Peyer's patch (tissue), 4 donors: ENCODE results near the gene CHTF18. TPM values are rescaled to one million over a fixed set of nuclear protein-coding genes. Genes with fewer than 3 reads are reported as not detected.
A peak's percentile ranks its signal among the peaks of the same experiment; 100 is the strongest.
"Not testable (repeated sequence)": the region's sequence is repeated elsewhere in the genome, so short reads cannot be mapped to it uniquely, and the experiment has no call there.

Experiments used
- DNase-seq, 3 donors: peaks; one replicate each; pipeline ENCODE4 v3.0.0-alpha.2; 2017 to 2019
- H3K27ac ChIP-seq, 4 donors: fragments of 200-600 bp; sonication (generic); one replicate each; pipeline ENCODE4 v1.5.1; 2016 to 2019
- H3K27me3 ChIP-seq, 2 donors: fragments of 200-600 bp; sonication (generic); one replicate each; pipeline ENCODE4 v1.5.1; 2019
- H3K36me3 ChIP-seq, 3 donors: fragments of 200-600 bp; sonication (generic); one replicate each; pipeline ENCODE4 v1.5.1; 2016 to 2019
- H3K4me1 ChIP-seq, 4 donors: fragments of 200-600 bp; sonication (generic); one replicate each; pipeline ENCODE4 v1.5.1; 2016 to 2019
- H3K4me3 ChIP-seq, 4 donors: fragments of 200-600 bp; sonication (generic); 1 replicate in 3 of 4; 2 replicates in 1 of 4; pipeline ENCODE4 v1.5.1; 2016 to 2019; ENCODE audit warnings: mild to moderate bottlenecking in 1 of 4
- H3K9me3 ChIP-seq, 4 donors: fragments of 200-600 bp; sonication (generic); one replicate each; pipeline ENCODE4 v1.5.1; 2016 to 2019; ENCODE audit warnings: mild to moderate bottlenecking in 1 of 4
- CTCF ChIP-seq, 6 experiments: fragments of 450-650 bp in 4 of 6; fragments of 200-600 bp in 2 of 6; sonication (generic) in 1 of 6; IDR thresholded peaks; one replicate each; pipeline ENCODE4 v1.5.1; 2017 to 2019; ENCODE audit warnings: antibody characterized with exemption in 6 of 6, mild to moderate bottlenecking in 3 of 6, moderate library complexity in 1 of 6
- POLR2A ChIP-seq, 2 donors: fragments of 450-650 bp; IDR thresholded peaks; one replicate each; pipeline ENCODE4 v1.5.1; 2017; ENCODE audit warnings: antibody characterized with exemption in 2 of 2, mild to moderate bottlenecking in 2 of 2, moderate library complexity in 2 of 2
- total RNA-seq, 4 donors: library from RNA; depleted of rRNA; stranded (reverse); fragments of >200 nt; gene quantifications; one replicate each; pipeline ENCODE4 v1.1.0, GENCODE V29; 2016

CHTF18 gene
- total RNA-seq = 10 to 100 TPM; 12.1 to 91.6 (median 19.0) TPM

GRCh38 chr16:788399-789126 lies at the start of gene CHTF18:
TSS of gene CHTF18 (plus strand) at chr16:788620. CDS start at chr16:788685, 65 bp downstream.
- H3K27me3 ChIP-seq = no peaks in the 10 kb centered on the region
- peak; percentile 87 to 97 (median 96) for DNase-seq
- H3K4me3 ChIP-seq = peak within 1 kb of the TSS; percentile 97 to 100 (median 99)
- H3K27ac ChIP-seq = peak within 1 kb of the TSS; percentile 59 to 86 (median 78)
- H3K4me1 ChIP-seq = peaks cover 0 to 20% (median 16%) of the 10 kb centered on the region in 4 donors
- no peaks in the 10 kb centered on the region for H3K9me3 ChIP-seq
- peaks cover 0 to 9% (median 0%) of the 10 kb centered on the region in 3 donors for H3K36me3 ChIP-seq
- TF ChIP-seq CTCF (IDR thresholded peaks at IDR 0.05) (no peak), POLR2A (IDR thresholded peaks at IDR 0.05) (no peak)

DNA sequence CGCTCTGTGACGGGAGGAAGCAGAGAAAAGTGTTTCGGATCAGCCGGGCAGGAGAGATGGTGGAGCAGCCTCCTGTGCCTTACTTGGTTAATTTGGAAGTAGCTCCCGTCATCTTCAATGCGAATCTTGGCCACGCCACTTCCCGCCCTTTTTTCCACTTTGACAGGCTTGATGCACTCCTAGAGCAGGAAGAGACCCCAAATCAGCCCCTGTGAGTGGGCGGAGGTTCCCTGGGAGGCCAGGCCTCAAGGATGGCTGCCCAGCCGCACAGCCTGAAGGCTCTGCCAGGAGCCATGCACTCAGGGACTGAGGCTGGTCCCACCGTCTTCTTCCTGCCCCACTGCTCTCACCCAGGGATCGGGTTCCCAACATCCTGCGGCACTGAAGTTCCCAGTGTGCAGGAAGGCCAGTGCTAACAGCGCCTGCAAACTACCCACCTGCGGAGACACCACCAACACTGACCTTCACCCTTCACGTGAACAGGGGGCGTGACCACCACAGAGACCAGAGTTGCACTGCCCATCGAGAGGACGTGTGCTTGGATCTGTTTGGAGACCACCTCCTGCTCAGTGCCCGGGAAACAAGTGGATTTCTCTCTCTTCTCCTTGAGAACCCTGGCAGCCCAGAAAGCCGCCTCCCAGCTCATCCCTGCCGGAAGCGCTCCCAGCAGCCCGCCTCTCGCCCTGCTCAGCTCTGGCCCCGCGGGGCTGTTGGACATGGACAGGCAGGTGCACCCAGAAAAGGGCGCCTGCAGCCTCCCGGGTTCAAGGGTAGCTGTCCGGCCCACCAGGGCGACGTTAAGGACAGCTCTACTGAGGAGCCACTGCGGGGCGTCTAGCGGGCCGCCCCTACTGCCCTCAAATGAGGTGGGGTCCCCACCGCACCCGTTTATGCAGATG lies 48.6 kb upstream of the CHTF18 start:
- Histone ChIP-seq H3K27me3 (no peaks in the 10 kb centered on the region), H3K4me3 (peak overlapping the region; percentile 66 to 95 (median 80)), H3K36me3 (peaks cover 0 to 38% (median 0%) of the 10 kb centered on the region in 3 donors), H3K4me1 (peaks cover 0 to 16% (median 9%) of the 10 kb centered on the region in 4 donors), H3K9me3 (no peaks in the 10 kb centered on the region), H3K27ac (peak overlapping the region in 3 of 4 donors; percentile 65 to 90 (median 79))
- TF ChIP-seq CTCF (IDR thresholded peaks at IDR 0.05) = no peak
- no peak for DNase-seq

GRCh38 chr16:740459-740763 lies 48.0 kb upstream of the CHTF18 start:
- peaks cover 0 to 32% (median 0%) of the 10 kb centered on the region in 3 donors for H3K36me3 ChIP-seq
- peaks cover 0 to 16% (median 9%) of the 10 kb centered on the region in 4 donors for H3K4me1 ChIP-seq
- H3K27me3 ChIP-seq = no peaks in the 10 kb centered on the region
- H3K4me3 ChIP-seq = peak overlapping the region; percentile 66 to 95 (median 80)
- no peak for DNase-seq
- H3K9me3 ChIP-seq = no peaks in the 10 kb centered on the region
- TF ChIP-seq POLR2A (IDR thresholded peaks at IDR 0.05) = no peak
- H3K27ac ChIP-seq = peak overlapping the region; percentile 36 to 90 (median 72)

DNA sequence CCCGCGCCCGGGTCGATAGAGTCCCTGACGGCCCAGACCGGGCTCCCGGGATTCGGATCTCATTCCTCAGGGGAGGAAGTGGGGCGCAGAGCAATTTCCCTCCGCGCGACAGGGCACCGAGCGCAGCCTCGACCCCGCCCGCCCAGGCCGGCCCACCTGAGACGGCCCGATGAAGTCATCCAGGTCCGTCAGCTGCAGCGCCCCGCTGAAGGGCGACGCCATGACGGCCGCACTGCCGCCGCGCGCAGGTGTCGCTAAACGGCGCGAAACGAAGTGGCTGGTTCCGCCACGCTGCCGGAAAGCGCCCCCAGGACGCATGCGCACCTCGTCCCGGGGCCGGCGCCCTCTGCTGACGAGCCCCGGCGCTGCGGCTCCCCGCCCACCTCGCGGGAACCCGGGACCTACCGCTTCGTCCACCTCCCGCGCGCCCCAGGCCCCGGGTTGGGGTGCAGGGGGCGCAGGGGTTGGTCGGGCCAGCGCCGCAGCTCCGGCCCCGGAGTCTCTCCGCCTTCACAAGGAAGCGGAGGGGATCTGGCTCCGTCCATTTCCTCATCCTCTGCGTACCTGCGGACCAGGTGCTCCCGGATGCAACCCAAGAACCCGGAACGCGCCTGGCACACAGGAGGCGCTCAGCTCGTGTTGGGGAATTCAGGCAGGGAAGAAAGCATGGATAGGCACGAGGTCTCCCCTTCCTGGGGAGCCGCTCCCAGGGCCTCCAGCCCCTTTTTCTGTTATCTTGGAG lies 47.5 kb upstream of the CHTF18 start, which contains the start of gene CIAO3:
Gene CIAO3, minus strand, starts transcription at position 234 of the 742 bp plus-strand sequence. Its CDS starts 12 bp downstream, at position 222.
- Histone ChIP-seq H3K27ac (peak within 1 kb of the TSS; percentile 36 to 90 (median 72)), H3K27me3 (no peaks in the 10 kb centered on the region), H3K4me1 (peaks cover 0 to 16% (median 9%) of the 10 kb centered on the region in 4 donors), H3K4me3 (peak within 1 kb of the TSS; percentile 66 to 95 (median 80)), H3K36me3 (peaks cover 0 to 27% (median 0%) of the 10 kb centered on the region in 3 donors), H3K9me3 (no peaks in the 10 kb centered on the region)
- DNase-seq = peak; percentile 82 to 94 (median 93)
- TF ChIP-seq POLR2A (IDR thresholded peaks at IDR 0.05) (peak; percentile 51 to 67), CTCF (IDR thresholded peaks at IDR 0.05) (peak; percentile 95 to 99 (median 96))

GRCh38 chr16:741986-742629 lies 46.3 kb upstream of the CHTF18 start:
- no peak overlapping the region for H3K4me3 ChIP-seq
- no peaks in the 10 kb centered on the region for H3K27me3 ChIP-seq
- peaks cover 0 to 15% (median 0%) of the 10 kb centered on the region in 3 donors for H3K36me3 ChIP-seq
- peaks cover 0 to 16% (median 9%) of the 10 kb centered on the region in 4 donors for H3K4me1 ChIP-seq
- H3K27ac ChIP-seq = no peak overlapping the region
- no peaks in the 10 kb centered on the region for H3K9me3 ChIP-seq
- TF ChIP-seq POLR2A (IDR thresholded peaks at IDR 0.05) = no peak
- TF ChIP-seq CTCF (IDR thresholded peaks at IDR 0.05) = no peak
- no peak for DNase-seq

GRCh38 chr16:742894-743293 lies 45.5 kb upstream of the CHTF18 start:
- not testable (repeated sequence) for DNase-seq, H3K27ac ChIP-seq, H3K36me3 ChIP-seq, H3K4me3 ChIP-seq, H3K27me3 ChIP-seq, H3K9me3 ChIP-seq
- peaks cover 0 to 16% (median 9%) of the 10 kb centered on the region in 4 donors for H3K4me1 ChIP-seq
